Gastroesophageal sphincter (tissue), 3 donors: ENCODE measurements around the gene RRP15.

Experiments
- CTCF ChIP-seq, 4 experiments: fragments of 200-600 bp in 2 of 4; fragments of 450-650 bp in 2 of 4; sonication (generic) in 1 of 4; IDR thresholded peaks; one replicate each; pipeline ENCODE4 v1.5.1; 2017 to 2019; ENCODE audit warnings: antibody characterized with exemption in 4 of 4, mild to moderate bottlenecking in 2 of 4, moderate library complexity in 2 of 4
- EP300 ChIP-seq: sonication (generic); formaldehyde crosslinking; IDR thresholded peaks from one replicate; pipeline ENCODE4 v1.6.1; 2017; ENCODE audit warnings: antibody characterized with exemption, mild to moderate bottlenecking

GRCh38 chr1:218299416-218299815, 14.3 kb downstream of the RRP15 start:
- TF ChIP-seq EP300: no peak
- TF ChIP-seq CTCF (IDR thresholded peaks at IDR 0.05): peak in 2 of 4 experiments; percentile 19 to 21
